GM19025 (cell line): Measurements from ENCODE around the gene UBL3.

Experiments used
- ATAC-seq: cut with Tn5 transposase; IDR thresholded peaks from one replicate; pipeline ENCODE4 v1.9.1; 2021; ENCODE audit warnings: mild to moderate bottlenecking, low read depth, moderate library complexity; ENCODE audit not compliant: unreplicated experiment

Gene UBL3, protein sequence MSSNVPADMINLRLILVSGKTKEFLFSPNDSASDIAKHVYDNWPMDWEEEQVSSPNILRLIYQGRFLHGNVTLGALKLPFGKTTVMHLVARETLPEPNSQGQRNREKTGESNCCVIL

DNA sequence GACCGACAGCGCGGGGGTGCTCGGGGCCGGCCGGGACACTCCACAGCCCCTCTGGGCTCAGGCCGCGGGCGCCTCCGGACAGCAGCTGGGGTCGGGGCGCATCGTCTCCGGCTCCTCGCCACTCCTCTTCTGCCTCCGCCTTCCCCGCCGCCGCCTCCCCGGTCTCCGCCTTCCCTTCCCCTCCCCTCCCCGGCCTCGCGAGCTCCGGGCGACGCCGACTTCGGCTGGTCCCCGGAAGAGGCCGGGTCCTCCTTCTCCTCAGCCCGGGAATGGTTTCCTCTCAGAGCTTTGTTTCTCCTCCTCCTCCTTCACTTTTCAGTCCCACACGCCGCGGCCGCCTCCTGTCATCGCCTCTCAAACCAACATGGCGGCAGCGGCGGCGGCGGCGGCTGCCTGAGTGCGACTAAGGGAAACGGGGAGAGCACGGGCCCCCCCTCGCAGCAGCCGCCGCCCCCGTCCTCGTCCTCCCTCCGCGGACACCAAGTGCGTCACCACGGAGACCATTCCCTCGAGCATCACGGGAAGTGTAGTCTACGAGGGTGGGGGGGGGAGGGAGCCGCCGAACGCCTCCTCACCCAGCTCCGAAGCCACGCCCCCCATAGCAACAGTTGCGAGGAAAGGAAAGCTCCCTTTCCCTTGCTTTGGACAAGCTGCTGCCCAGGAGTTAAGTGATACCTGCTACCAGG, at the start of gene UBL3:
Gene UBL3, minus strand, starts transcription at position 405 of the 686 bp plus-strand sequence. CDS start 1,079 bp downstream, outside the sequence.
- ATAC-seq: peak; percentile 90

DNA sequence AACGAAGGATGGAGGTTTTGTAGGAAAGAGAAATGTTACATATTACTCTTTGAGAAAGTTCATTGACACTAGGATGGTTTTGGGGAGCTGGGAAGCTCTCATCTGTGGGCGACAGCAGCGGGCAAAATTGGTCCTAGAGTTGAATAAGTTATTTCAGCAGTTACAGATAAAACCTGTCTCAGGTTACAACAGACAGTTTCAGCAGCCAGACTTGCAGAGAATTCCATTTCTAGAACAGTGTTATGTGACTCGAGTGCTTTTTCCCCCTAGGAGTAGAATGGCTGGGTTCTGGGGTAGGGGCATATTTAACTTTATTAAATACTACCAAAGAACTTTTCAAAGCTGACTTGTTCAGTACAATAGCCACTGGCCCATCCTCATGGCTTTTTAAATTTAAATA, 46.7 kb upstream of the UBL3 start:
- ATAC-seq: no peak

DNA sequence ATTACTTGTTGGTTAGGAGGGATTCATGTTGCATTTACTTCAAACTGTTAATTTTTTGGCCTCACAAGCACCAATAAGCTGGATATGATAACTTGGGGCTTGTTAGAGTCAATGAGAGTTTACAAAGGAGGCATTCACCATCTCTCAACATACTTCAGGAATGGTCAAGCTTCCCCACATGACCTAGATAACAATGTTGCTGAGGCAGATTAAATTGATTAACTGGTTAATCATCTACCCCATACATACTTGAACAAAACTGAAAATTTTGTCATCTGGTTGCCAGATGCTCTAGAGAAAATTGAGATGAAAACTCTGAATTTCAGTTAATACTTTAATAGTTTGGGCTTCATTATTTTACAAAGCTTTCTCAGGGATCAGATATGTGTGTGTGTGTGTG, 43.0 kb upstream of the UBL3 start:
- no peak for ATAC-seq

DNA sequence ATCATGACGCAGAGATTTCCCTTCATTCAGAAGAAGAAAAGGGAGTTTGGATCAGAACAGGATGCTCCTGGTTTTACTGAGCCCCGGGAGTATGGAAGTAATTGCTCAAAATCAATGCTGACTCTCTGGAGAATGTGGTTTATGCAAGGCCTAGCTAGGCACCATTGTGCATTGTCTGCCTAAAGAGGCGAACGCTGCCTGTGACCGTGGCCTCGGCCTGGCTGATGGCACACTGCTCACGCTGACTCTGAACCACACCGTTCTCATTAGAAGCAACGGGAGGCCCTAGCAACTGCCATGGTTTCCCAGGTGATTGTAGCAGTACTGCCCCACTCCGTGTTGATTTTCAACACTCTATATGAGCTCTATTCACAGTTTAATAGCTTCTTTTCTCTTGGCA, 41.7 kb upstream of the UBL3 start:
- ATAC-seq: no peak

DNA sequence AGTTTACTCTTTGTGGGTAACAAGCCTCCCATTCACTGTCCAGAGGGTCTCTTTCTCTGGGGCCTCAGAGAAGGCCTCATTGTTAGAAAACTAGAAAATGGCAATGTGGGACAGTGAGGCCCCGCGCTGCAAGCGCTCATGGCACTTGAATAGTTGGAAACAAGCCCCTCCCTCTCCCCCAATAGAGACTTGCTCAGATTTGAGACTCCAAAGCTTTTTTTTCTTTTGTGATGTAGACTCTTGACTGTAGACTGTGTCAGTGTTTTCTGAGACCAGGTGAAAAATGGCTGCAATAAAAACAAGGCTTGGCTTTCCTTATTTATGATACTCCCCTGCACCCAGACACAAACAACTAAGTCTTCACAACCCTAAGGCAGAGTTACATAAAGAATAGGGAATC, 38.7 kb upstream of the UBL3 start:
- ATAC-seq: no peak

- no peak for ATAC-seq
These were observed 37.9 kb upstream of the UBL3 start for GRCh38 chr13:29888306-29888705.

- ATAC-seq: no peak
These were observed 37.3 kb upstream of the UBL3 start for GRCh38 chr13:29887686-29888085.

GRCh38 chr13:29887030-29887557, 36.7 kb upstream of the UBL3 start:
- no peak for ATAC-seq

- ATAC-seq: no peak
These were observed 36.0 kb upstream of the UBL3 start for GRCh38 chr13:29886446-29886845.

DNA sequence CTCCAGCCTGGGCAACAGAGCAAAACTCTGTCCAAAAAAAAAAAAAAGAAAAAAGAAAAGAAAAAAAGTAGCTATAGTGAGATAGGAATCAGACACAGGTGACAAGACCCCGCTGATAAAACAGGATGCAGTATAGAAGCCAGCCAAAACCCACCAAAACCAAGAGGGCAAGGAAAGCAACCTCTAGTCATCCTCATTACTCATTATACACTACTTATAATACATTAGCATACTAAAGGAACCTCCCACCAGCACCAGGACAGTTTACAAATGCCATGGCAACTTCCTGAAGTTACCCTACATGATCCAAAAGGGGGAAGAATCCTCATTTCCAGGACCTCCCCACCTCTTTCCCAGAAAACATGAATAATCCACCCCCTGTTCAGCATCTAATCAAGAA, 35.6 kb upstream of the UBL3 start:
- ATAC-seq: no peak

GRCh38 chr13:29884671-29885430, 34.4 kb upstream of the UBL3 start:
- ATAC-seq: no peak

DNA sequence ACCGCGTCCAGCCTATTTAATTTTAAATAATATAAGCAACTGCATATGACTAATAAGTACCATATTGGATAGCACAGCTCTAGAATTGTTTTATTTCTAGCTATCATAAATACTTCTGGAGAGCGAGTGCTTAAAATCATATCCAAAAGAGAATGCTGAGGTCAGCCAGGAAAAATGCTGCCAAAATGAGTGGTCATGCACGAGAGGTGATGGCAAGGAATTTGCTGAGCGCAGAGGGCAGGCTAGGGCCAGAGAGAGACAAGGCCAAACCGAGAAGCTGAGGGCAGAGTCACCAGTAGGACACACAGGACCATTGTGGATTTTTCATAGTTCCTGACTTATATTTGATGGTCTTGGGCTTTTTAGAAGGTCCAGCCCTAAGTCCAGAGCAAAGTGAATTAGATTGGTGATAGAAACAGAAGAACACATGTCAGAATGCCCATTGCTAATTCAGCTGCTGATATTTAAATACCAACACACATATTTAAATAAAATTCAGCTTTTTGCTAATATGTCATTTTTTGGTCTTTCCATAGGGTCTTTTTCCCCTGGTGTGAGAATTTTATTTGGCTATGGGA, 33.6 kb upstream of the UBL3 start:
- ATAC-seq: no peak

DNA sequence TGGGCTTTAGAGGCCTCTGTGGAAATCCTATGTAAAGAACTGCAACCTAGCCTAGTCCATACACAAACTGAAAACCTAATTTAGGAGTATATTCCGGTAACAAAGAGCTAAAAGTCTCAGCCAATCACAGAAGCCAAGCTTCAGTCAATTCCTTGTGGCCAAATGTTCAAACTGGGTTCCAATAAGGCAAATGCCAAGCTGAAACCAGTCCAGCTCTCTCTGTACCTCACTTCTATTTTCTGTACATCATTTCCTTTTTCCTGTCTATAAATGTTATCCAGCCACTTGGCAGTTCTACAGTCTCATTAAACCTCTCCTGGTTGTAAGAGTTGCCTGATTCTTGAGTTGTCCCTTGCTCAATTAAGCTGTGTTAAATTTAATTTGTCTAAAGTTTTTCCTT, 31.7 kb upstream of the UBL3 start:
- ATAC-seq: no peak

GRCh38 chr13:29878101-29878500, 27.7 kb upstream of the UBL3 start:
- no peak for ATAC-seq

DNA sequence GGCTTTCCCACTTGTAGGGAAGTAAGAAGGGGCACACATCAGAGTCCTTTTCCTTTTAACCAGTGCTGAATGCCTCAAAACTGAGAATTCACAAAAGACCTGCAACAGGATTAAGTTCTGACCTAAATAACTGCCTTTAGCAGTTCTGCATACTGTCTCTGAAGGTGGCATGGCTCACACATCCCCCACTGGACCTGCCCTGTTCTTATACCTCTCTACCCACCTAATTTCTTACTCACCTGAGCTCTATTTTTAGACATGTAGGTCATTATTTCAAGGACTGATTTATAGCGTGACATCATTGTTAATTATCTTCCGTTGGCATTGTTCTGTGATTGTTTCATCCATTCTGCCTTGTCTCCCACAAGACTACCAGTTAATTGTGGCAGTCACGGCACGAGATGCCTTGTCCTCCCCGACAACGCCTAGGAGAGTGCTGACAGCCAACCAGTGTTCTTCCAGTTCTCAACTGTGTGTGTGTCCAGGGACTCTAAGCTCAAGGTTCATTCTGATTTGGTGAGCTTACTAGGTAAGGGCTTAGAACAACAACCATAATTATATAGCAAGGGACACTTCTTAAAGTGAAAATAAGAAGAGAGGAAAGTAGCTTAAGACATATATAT, 27.1 kb upstream of the UBL3 start:
- no peak for ATAC-seq

DNA sequence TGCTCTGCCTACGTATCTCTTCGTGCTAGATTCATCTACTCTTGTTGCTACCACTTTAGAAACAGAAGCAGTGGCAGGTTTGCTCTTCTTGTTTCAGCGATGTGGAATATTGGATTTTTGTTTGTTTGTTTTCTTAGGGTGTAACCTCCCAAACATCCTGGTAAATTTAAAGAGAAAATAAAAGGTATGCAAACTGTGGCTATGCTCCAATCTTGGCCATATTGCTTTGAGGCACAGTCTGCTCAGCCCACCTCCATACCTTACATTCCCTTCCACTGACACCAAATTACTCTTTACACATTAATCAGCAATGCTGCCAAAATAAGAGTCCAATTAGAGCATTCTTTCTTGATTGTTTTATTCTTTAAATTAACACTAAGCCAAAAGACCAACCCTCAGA, 25.2 kb upstream of the UBL3 start:
- no peak for ATAC-seq

DNA sequence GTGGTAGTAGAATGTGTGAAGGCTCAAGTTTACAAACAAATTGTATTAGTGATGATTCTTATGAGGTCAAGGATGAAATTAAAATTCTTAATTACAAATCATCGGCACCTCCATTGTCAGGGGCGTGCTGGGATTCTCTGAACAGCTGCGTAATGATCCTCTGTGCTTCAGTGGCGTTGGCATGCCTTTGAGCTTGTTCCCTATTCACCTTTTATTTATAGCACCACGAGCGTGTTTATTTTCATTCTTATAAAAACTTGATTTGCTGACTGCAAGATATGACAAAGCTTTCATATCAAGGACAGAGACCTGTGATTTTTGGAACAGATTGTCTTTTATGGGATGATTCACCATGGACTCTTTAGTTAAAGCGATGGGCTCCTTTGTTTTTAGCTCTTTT, 18.2 kb upstream of the UBL3 start:
- ATAC-seq: no peak

DNA sequence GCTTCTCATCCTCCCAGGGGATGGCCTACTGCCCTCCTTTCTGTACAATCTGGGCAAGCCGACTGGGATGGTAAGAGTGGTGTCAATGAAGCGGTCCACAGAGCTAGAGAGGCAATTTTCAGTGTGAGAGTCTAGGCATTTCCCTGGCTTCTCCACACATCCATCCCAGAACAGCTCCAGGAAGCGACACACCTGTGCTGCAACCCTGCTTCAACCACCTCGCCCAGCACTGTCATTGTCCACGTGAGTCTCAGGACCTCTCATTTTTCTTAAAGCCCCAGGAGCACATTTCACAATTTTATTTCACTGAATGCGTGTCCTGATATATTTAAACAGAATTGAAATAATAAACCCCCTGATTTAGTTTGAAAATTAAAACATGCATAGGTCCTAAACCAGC, 15.5 kb upstream of the UBL3 start:
- ATAC-seq: no peak

GRCh38 chr13:29861694-29862110, 11.3 kb upstream of the UBL3 start:
- ATAC-seq: no peak

DNA sequence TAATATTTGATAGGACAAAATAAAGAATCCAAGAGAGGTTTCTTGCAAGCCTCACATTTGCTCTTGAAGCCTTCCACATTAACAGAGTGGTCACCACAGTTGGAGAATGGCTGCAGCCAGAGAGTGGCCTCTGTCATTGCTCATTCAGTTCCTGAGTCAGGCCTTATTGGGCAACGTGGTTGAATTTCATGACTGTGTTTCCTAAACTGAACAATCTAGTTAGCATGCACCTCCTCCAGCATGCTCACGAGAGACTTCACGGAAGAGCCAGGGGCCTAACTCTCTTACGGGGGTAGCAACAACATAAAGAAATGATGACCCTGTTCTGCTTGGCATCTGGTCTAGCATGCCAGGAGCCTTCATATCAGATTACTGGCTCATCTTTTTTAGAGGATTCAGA, 9.6 kb upstream of the UBL3 start:
- no peak for ATAC-seq

- no peak for ATAC-seq
These were observed 8.2 kb upstream of the UBL3 start for GRCh38 chr13:29858667-29859066.
